ENCODE measurements around the gene CERS1. TPM values are rescaled to one million over a fixed set of nuclear protein-coding genes. Genes with fewer than 3 reads are reported as not detected.

The CERS1 gene
- total RNA-seq, 6 experiments from 2014 or later = not detected

DNA sequence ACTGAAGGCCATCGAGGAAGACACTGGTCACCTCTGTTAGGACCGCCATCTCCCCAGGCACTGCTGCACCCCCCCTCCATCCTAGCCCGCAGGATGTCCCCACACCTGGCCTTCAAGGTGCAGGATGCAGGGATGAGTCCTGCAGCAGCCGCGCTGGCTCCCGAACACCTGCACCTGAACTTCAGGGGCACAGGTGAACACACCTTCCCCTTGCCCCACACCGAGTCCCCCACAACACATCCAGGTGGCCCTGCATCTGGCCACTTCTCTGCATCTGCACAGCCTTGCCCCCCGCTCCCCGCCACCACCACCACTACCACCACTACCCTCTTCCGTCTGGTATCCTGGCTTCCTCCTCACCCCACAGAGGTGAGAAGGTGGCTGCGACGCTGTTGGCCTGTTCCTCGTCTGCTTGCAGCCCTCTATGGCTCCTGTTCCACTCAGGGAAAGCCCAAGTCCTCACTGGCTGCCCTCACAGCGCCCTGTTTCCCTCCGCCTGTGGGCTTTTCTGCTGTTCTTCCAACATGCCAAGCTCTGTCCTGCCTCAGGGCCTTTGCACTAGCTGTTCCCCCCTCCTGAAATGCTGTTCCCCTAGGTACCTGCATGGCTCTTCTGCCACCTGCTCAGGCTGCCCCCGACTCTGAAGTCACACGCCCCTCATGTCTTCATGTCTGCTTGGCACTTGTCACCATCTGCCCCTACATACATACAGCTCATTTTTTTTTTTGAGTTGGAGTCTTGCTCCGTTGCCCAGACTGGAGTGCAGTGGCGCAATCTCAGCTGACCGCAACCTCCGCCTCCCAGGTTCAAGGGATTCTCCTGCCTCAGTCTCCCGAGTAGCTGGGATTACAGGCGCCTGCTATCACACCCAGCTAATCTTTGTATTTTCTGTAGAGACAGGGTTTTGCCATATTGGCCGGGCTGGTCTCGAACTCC is 1.4 kb upstream of the CERS1 start:
- DNase-seq = no peak
- Histone ChIP-seq H3K4me3 (no peak overlapping the region), H3K27ac (no peak overlapping the region), H3K9me3 (no peaks in the 10 kb centered on the region), H3K36me3 (peaks cover 0 to 3% (median 0%) of the 10 kb centered on the region in 4 donors), H3K4me1 (no peaks in the 10 kb centered on the region), H3K27me3 (peaks cover 0 to 4% of the 10 kb centered on the region in 2 donors)
- WGBS (ENCODE audit: insufficient coverage, low coverage, low lambda C conversion rate, missing lambda C conversion rate) = 75% methylated on average over 16 of the region's 25 CpGs
- ATAC-seq = no peak
- TF ChIP-seq, protein P1, sequence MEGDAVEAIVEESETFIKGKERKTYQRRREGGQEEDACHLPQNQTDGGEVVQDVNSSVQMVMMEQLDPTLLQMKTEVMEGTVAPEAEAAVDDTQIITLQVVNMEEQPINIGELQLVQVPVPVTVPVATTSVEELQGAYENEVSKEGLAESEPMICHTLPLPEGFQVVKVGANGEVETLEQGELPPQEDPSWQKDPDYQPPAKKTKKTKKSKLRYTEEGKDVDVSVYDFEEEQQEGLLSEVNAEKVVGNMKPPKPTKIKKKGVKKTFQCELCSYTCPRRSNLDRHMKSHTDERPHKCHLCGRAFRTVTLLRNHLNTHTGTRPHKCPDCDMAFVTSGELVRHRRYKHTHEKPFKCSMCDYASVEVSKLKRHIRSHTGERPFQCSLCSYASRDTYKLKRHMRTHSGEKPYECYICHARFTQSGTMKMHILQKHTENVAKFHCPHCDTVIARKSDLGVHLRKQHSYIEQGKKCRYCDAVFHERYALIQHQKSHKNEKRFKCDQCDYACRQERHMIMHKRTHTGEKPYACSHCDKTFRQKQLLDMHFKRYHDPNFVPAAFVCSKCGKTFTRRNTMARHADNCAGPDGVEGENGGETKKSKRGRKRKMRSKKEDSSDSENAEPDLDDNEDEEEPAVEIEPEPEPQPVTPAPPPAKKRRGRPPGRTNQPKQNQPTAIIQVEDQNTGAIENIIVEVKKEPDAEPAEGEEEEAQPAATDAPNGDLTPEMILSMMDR (IDR thresholded peaks at IDR 0.05) = no peak
- TF ChIP-seq POLR2A (IDR thresholded peaks at IDR 0.05) = no peak
- intact Hi-C loops (cut with DNase I) = no loop called here

DNA sequence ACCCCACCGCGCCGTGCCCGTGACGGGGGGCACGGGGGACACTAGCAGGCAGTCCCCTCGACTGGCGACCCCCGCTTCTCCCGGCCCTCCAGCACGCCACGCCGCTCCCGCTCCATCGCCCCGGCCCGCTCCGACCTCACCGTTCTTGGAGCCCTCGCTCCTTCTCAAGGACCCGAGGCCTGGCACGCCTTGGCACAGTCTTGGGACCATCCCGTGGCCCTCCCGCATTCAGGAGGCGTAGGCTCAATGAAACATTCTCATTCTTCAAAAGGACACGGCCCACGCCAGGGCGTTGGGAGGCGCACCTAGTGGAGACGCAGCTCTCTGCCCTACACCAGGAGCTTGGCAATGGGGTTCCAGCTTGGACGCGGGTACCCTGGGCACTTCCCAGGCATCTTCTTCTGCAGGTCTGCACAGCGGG is 473 bp upstream of the CERS1 start:
- TF ChIP-seq, protein P1 (IDR thresholded peaks at IDR 0.05) = no peak
- no peak for TF ChIP-seq POLR2A (IDR thresholded peaks at IDR 0.05)
- peaks cover 0 to 4% of the 10 kb centered on the region in 2 donors for H3K27me3 ChIP-seq
- no peaks in the 10 kb centered on the region for H3K9me3 ChIP-seq
- 29% methylated on average over 6 of the region's 33 CpGs for WGBS (ENCODE audit: insufficient coverage, low coverage, low lambda C conversion rate, missing lambda C conversion rate)
- DNase-seq (no peak), ATAC-seq (peak in 1 of 4 donors; percentile 10)
- H3K36me3 ChIP-seq = peaks cover 0 to 3% (median 0%) of the 10 kb centered on the region in 4 donors
- no peaks in the 10 kb centered on the region for H3K4me1 ChIP-seq
- H3K27ac ChIP-seq = no peak overlapping the region
- intact Hi-C loops (cut with DNase I) = no loop called here
- no peak overlapping the region for H3K4me3 ChIP-seq

DNA sequence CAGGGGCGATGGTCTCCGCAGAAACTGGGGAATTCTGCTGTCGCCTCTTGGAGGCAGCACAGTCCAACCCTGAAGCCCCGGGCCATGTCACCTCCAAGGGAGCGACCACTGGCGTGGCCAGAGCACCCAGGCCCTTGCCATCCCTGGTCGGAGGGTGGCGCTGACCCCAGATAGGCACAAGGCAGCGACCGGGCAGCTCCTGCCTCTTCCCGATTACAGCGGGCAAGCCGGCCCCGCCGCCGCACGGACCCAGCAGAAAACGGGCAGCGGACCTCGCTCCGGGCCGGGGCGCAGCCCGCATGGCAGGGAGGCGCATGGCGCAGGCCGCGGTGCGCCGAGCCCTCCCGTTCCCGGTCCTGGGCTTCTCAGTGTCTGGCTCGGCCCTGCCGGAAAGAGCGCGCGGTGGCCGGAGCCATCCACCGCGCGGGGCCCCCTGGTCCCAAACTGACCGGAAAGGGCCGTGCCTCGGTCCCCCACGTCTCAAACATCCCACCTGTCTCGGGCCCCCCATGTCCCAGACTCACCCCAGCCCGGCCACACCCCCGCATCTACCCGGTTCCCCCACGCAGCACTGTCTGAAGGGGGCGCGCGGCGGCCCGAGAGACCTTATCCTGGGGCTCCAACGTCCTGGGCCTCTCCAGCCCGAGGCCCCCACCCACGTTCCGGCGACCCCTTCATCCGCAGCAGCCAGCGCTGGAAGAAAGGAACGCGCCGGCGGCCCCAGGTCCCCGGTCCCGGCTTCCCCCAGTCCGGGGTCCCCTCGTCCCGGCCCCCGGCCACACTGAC is 727 bp downstream of the CERS1 start:
- ATAC-seq = peak; percentile 10 to 60 (median 47)
- Histone ChIP-seq H3K27me3 (peaks cover 0 to 4% of the 10 kb centered on the region in 2 donors), H3K4me3 (peak overlapping the region in 1 of 3 donors; percentile 24), H3K4me1 (no peaks in the 10 kb centered on the region), H3K27ac (no peak overlapping the region), H3K36me3 (peaks cover 0 to 2% (median 0%) of the 10 kb centered on the region in 4 donors), H3K9me3 (no peaks in the 10 kb centered on the region)
- 1% methylated on average over 12 of the region's 72 CpGs for WGBS (ENCODE audit: insufficient coverage, low coverage, low lambda C conversion rate, missing lambda C conversion rate)
- no peak for TF ChIP-seq POLR2A (IDR thresholded peaks at IDR 0.05)
- TF ChIP-seq, protein P1 (IDR thresholded peaks at IDR 0.05) = peak; percentile 18 to 31 (median 20)
- intact Hi-C loops (cut with DNase I) = no loop called here
- DNase-seq = peak in 1 of 3 donors; percentile 60

- H3K9me3 ChIP-seq = no peaks in the 10 kb centered on the region
- H3K4me3 ChIP-seq = no peak overlapping the region
- DNase-seq = no peak
- no peak for ATAC-seq
- intact Hi-C loops (cut with DNase I) = no loop called here
- no peaks in the 10 kb centered on the region for H3K4me1 ChIP-seq
- no peak for TF ChIP-seq POLR2A (IDR thresholded peaks at IDR 0.05)
- TF ChIP-seq, protein P1 (IDR thresholded peaks at IDR 0.05) = no peak
- H3K27ac ChIP-seq = no peak overlapping the region
- H3K36me3 ChIP-seq = no peaks in the 10 kb centered on the region
- 3% methylated on average over 10 of the region's 28 CpGs for WGBS (ENCODE audit: insufficient coverage, low coverage, low lambda C conversion rate, missing lambda C conversion rate)
- peaks cover 0 to 4% of the 10 kb centered on the region in 2 donors for H3K27me3 ChIP-seq
Measured at GRCh38 chr19:18894254-18895037, 1.5 kb downstream of the CERS1 start.

Measured in right lobe of liver (tissue), 6 donors.